Activated CD4-positive, alpha-beta T cell treated with anti-CD3 and anti-CD28 coated beads, Interleukin-2, amount 10 ng/mL, durations not matched to agents 7 days and 5 days (primary cell): ENCODE measurements around the gene EPHB1. TPM values are rescaled to one million over a fixed set of nuclear protein-coding genes. Genes with fewer than 3 reads are reported as not detected.

Source experiments
- CTCF ChIA-PET: fragments of 350-600 bp; sonication (Branson Sonifier 250); formaldehyde crosslinking; loops from one replicate; lab custom pipeline; 2021; ENCODE audit warnings: antibody characterized with exemption; lab: Charles Lee
- POLR2A ChIA-PET: fragments of 350-600 bp; sonication (Branson Sonifier 250); formaldehyde crosslinking; loops from one replicate; lab custom pipeline; 2021; ENCODE audit warnings: antibody characterized with exemption; lab: Charles Lee
- DNase-seq: peaks from one replicate; pipeline ENCODE4 v3.0.0-alpha.2; 2020
- H3K27ac Mint-ChIP-seq: one replicate; pipeline ENCODE4 v1.8.0; 2021; ENCODE audit warnings: mild to moderate bottlenecking, moderate library complexity, mixed read lengths
- H3K27me3 Mint-ChIP-seq: one replicate; pipeline ENCODE4 v1.8.0; 2021; ENCODE audit warnings: mixed read lengths
- H3K36me3 Mint-ChIP-seq: one replicate; pipeline ENCODE4 v1.8.0; 2021; ENCODE audit warnings: low read depth, mixed read lengths
- H3K4me1 Mint-ChIP-seq: one replicate; pipeline ENCODE4 v1.8.0; 2021; ENCODE audit warnings: mixed read lengths
- H3K4me3 Mint-ChIP-seq: one replicate; pipeline ENCODE4 v1.8.0; 2021; ENCODE audit warnings: mild to moderate bottlenecking, moderate library complexity, mixed read lengths
- H3K9me3 Mint-ChIP-seq: one replicate; pipeline ENCODE4 v1.8.0; 2021; ENCODE audit warnings: mixed read lengths
- total RNA-seq, 2 experiments: library from RNA; stranded (reverse); gene quantifications; one replicate each; pipeline ENCODE4 v1.2.3, GENCODE V29; 2021

The EPHB1 gene
- total RNA-seq, 2 experiments from 2014 or later, result 1.2 to 1.8 TPM

- H3K27me3 Mint-ChIP-seq, result peaks cover 15% of the 10 kb centered on the region
- ChIA-PET POLR2A (no interaction called here), CTCF (no interaction called here)
- H3K9me3 Mint-ChIP-seq, result no peaks in the 10 kb centered on the region
- H3K4me3 Mint-ChIP-seq, result no peak overlapping the region
- no peaks in the 10 kb centered on the region for H3K4me1 Mint-ChIP-seq
- no peak overlapping the region for H3K27ac Mint-ChIP-seq
- DNase-seq, result no peak
- H3K36me3 Mint-ChIP-seq, result no peaks in the 10 kb centered on the region
Observed at GRCh38 chr3:134820994-134821393, 25.9 kb downstream of the EPHB1 start.

- peaks cover 13% of the 10 kb centered on the region for H3K27me3 Mint-ChIP-seq
- H3K36me3 Mint-ChIP-seq, result no peaks in the 10 kb centered on the region
- ChIA-PET CTCF (interaction anchor here (0.6 kb wide), 1 partner anchor 569 kb away, joined by 3 read pairs; no protein-coding TSS in a partner anchor), POLR2A (no interaction called here)
- no peaks in the 10 kb centered on the region for H3K9me3 Mint-ChIP-seq
- no peak for DNase-seq
- H3K4me3 Mint-ChIP-seq, result no peak overlapping the region
- H3K4me1 Mint-ChIP-seq, result no peaks in the 10 kb centered on the region
- H3K27ac Mint-ChIP-seq, result no peak overlapping the region
Observed at GRCh38 chr3:134822090-134822489, 27.0 kb downstream of the EPHB1 start.

- ChIA-PET POLR2A (no interaction called here), CTCF (interaction anchor here (1.4 kb wide), 1 partner anchor 28 kb away, joined by 3 read pairs; the partner anchor contains the start of gene EPHB1)
- H3K4me1 Mint-ChIP-seq, result no peaks in the 10 kb centered on the region
- no peaks in the 10 kb centered on the region for H3K9me3 Mint-ChIP-seq
- H3K27ac Mint-ChIP-seq, result no peak overlapping the region
- H3K27me3 Mint-ChIP-seq, result peaks cover 8% of the 10 kb centered on the region
- H3K4me3 Mint-ChIP-seq, result no peak overlapping the region
- H3K36me3 Mint-ChIP-seq, result no peaks in the 10 kb centered on the region
- no peak for DNase-seq
Observed at GRCh38 chr3:134823679-134824078, 28.6 kb downstream of the EPHB1 start.

- H3K27ac Mint-ChIP-seq, result no peak overlapping the region
- H3K9me3 Mint-ChIP-seq, result no peaks in the 10 kb centered on the region
- H3K27me3 Mint-ChIP-seq, result peaks cover 5% of the 10 kb centered on the region
- DNase-seq, result no peak
- ChIA-PET POLR2A (no interaction called here), CTCF (interaction anchor here (1.4 to 1.5 kb wide), 2 partner anchors 15 to 29 kb away, joined by 3 to 4 read pairs; partner anchors contain the start of gene EPHB1)
- H3K36me3 Mint-ChIP-seq, result no peaks in the 10 kb centered on the region
- no peak overlapping the region for H3K4me3 Mint-ChIP-seq
- no peaks in the 10 kb centered on the region for H3K4me1 Mint-ChIP-seq
Observed at GRCh38 chr3:134824791-134825190, 29.7 kb downstream of the EPHB1 start.

- no peak for DNase-seq
- H3K4me1 Mint-ChIP-seq, result no peaks in the 10 kb centered on the region
- ChIA-PET CTCF (no interaction called here), POLR2A (no interaction called here)
- H3K27me3 Mint-ChIP-seq, result peaks cover 7% of the 10 kb centered on the region
- no peaks in the 10 kb centered on the region for H3K9me3 Mint-ChIP-seq
- no peak overlapping the region for H3K27ac Mint-ChIP-seq
- H3K4me3 Mint-ChIP-seq, result no peak overlapping the region
- no peaks in the 10 kb centered on the region for H3K36me3 Mint-ChIP-seq
Observed at GRCh38 chr3:134827213-134827612, 32.2 kb downstream of the EPHB1 start.

- Mint-ChIP-seq H3K36me3 (no peaks in the 10 kb centered on the region), H3K9me3 (no peaks in the 10 kb centered on the region), H3K4me3 (no peak overlapping the region), H3K27me3 (peaks cover 12% of the 10 kb centered on the region), H3K4me1 (no peaks in the 10 kb centered on the region), H3K27ac (no peak overlapping the region)
- DNase-seq, result no peak
- CTCF ChIA-PET, result no interaction called here
- POLR2A ChIA-PET, result no interaction called here
Observed at GRCh38 chr3:134829721-134830120, 34.7 kb downstream of the EPHB1 start.

- Mint-ChIP-seq H3K4me1 (no peaks in the 10 kb centered on the region), H3K27me3 (peaks cover 17% of the 10 kb centered on the region)
Observed at GRCh38 chr3:134832585-134832984, 37.5 kb downstream of the EPHB1 start.

GRCh38 chr3:134833453-134834163 is 38.5 kb downstream of the EPHB1 start:
- Mint-ChIP-seq H3K4me1 (no peaks in the 10 kb centered on the region), H3K36me3 (no peaks in the 10 kb centered on the region), H3K27me3 (peaks cover 17% of the 10 kb centered on the region), H3K27ac (no peak overlapping the region), H3K9me3 (peaks cover 5% of the 10 kb centered on the region), H3K4me3 (no peak overlapping the region)
- ChIA-PET POLR2A (no interaction called here), CTCF (no interaction called here)
- no peak for DNase-seq

More at GRCh38 chr3:134832585-134832984, 37.5 kb downstream of the EPHB1 start:
- H3K36me3 Mint-ChIP-seq, result no peaks in the 10 kb centered on the region
- DNase-seq, result no peak
- H3K27ac Mint-ChIP-seq, result no peak overlapping the region
- POLR2A ChIA-PET, result no interaction called here
- CTCF ChIA-PET, result no interaction called here
- no peaks in the 10 kb centered on the region for H3K9me3 Mint-ChIP-seq
- H3K4me3 Mint-ChIP-seq, result no peak overlapping the region

- Mint-ChIP-seq H3K4me1 (no peaks in the 10 kb centered on the region), H3K27me3 (peaks cover 13% of the 10 kb centered on the region), H3K36me3 (no peaks in the 10 kb centered on the region), H3K4me3 (no peak overlapping the region), H3K27ac (no peak overlapping the region), H3K9me3 (peaks cover 5% of the 10 kb centered on the region)
- ChIA-PET CTCF (no interaction called here), POLR2A (no interaction called here)
- no peak for DNase-seq
Observed at GRCh38 chr3:134836921-134837320, 41.9 kb downstream of the EPHB1 start.

GRCh38 chr3:134838599-134838998 is 43.5 kb downstream of the EPHB1 start:
- Mint-ChIP-seq H3K9me3 (peaks cover 5% of the 10 kb centered on the region), H3K36me3 (no peaks in the 10 kb centered on the region), H3K4me3 (no peak overlapping the region), H3K27me3 (peaks cover 17% of the 10 kb centered on the region), H3K4me1 (no peaks in the 10 kb centered on the region), H3K27ac (no peak overlapping the region)
- DNase-seq, result no peak
- ChIA-PET POLR2A (no interaction called here), CTCF (no interaction called here)

- Mint-ChIP-seq H3K4me1 (no peaks in the 10 kb centered on the region), H3K4me3 (no peak overlapping the region), H3K27ac (no peak overlapping the region), H3K27me3 (peaks cover 21% of the 10 kb centered on the region), H3K9me3 (peaks cover 5% of the 10 kb centered on the region), H3K36me3 (no peaks in the 10 kb centered on the region)
- ChIA-PET POLR2A (no interaction called here), CTCF (no interaction called here)
- DNase-seq, result no peak
Observed at GRCh38 chr3:134839422-134839821, 44.4 kb downstream of the EPHB1 start.

GRCh38 chr3:134839990-134840389 is 44.9 kb downstream of the EPHB1 start:
- Mint-ChIP-seq H3K27me3 (peaks cover 20% of the 10 kb centered on the region), H3K9me3 (peaks cover 5% of the 10 kb centered on the region), H3K36me3 (no peaks in the 10 kb centered on the region), H3K4me1 (no peaks in the 10 kb centered on the region), H3K4me3 (no peak overlapping the region), H3K27ac (no peak overlapping the region)
- ChIA-PET CTCF (interaction anchor here (1.0 to 1.6 kb wide), 2 partner anchors 11 to 15 kb away, joined by 3 to 4 read pairs; no protein-coding TSS in a partner anchor), POLR2A (no interaction called here)
- DNase-seq, result no peak

GRCh38 chr3:134840459-134840858 is 45.4 kb downstream of the EPHB1 start:
- H3K27me3 Mint-ChIP-seq, result peaks cover 21% of the 10 kb centered on the region
- DNase-seq, result no peak
- H3K27ac Mint-ChIP-seq, result no peak overlapping the region
- no peaks in the 10 kb centered on the region for H3K4me1 Mint-ChIP-seq
- POLR2A ChIA-PET, result no interaction called here
- no peak overlapping the region for H3K4me3 Mint-ChIP-seq
- H3K9me3 Mint-ChIP-seq, result peaks cover 5% of the 10 kb centered on the region
- CTCF ChIA-PET, result interaction anchor here (1.0 to 1.6 kb wide), 2 partner anchors 10 to 15 kb away, joined by 3 to 4 read pairs; no protein-coding TSS in a partner anchor
- H3K36me3 Mint-ChIP-seq, result no peaks in the 10 kb centered on the region
